ENCODE data around the gene DIP2A.

The DIP2A gene

GRCh38 chr21:46600305-46600704 is 141.6 kb downstream of the DIP2A start:
- Histone ChIP-seq H3K4me1 (ENCODE audit: low read length) (peaks cover 6% of the 10 kb centered on the region; the same call in 1 of the 2 replicates), H3K9ac (ENCODE audit: low read length) (no peak overlapping the region), H3K79me2 (ENCODE audit: low read length) (no peaks in the 10 kb centered on the region), H3K27me3 (ENCODE audit: low read depth, low read length) (no peaks in the 10 kb centered on the region), H2AFZ (ENCODE audit: low read depth, low read length) (no peak overlapping the region), H3K27ac (ENCODE audit: low read length) (no peak overlapping the region), H4K20me1 (ENCODE audit: insufficient read depth, low read length) (no peaks in the 10 kb centered on the region), H3K4me3 (ENCODE audit: low read length) (no peak overlapping the region), H3K36me3 (replicated peaks; ENCODE audit: low read depth, low read length) (no peaks in the 10 kb centered on the region), H3K9me3 (ENCODE audit: insufficient read depth, low read length) (no peaks in the 10 kb centered on the region), H3K4me2 (ENCODE audit: low read length) (no peak overlapping the region)
- no peak for TF ChIP-seq EZH2phosphoT487 (IDR thresholded peaks at IDR 0.05; ENCODE audit: low read depth)
- TF ChIP-seq CTCF (IDR thresholded peaks at IDR 0.05; ENCODE audit: low read depth, low read length) = no peak

- no peak overlapping the region for H3K9ac ChIP-seq (ENCODE audit: low read length)
- H3K4me1 ChIP-seq (ENCODE audit: low read length) = peaks cover 11% of the 10 kb centered on the region
- H3K79me2 ChIP-seq (ENCODE audit: low read length) = no peaks in the 10 kb centered on the region
- H3K27me3 ChIP-seq (ENCODE audit: low read depth, low read length) = no peaks in the 10 kb centered on the region
- H3K27ac ChIP-seq (ENCODE audit: low read length) = no peak overlapping the region
- no peaks in the 10 kb centered on the region for H4K20me1 ChIP-seq (ENCODE audit: insufficient read depth, low read length)
- H3K4me2 ChIP-seq (ENCODE audit: low read length) = no peak overlapping the region
- TF ChIP-seq EZH2phosphoT487 (IDR thresholded peaks at IDR 0.05; ENCODE audit: low read depth) (no peak), CTCF (IDR thresholded peaks at IDR 0.05; ENCODE audit: low read depth, low read length) (no peak)
- H3K9me3 ChIP-seq (ENCODE audit: insufficient read depth, low read length) = no peaks in the 10 kb centered on the region
- H3K4me3 ChIP-seq (ENCODE audit: low read length) = no peak overlapping the region
- H3K36me3 ChIP-seq (replicated peaks; ENCODE audit: low read depth, low read length) = no peaks in the 10 kb centered on the region
- H2AFZ ChIP-seq (ENCODE audit: low read depth, low read length) = no peak overlapping the region
These were observed 142.3 kb downstream of the DIP2A start for GRCh38 chr21:46600978-46601377.

GRCh38 chr21:46603228-46603627 is 144.5 kb downstream of the DIP2A start:
- no peak for TF ChIP-seq CTCF (IDR thresholded peaks at IDR 0.05; ENCODE audit: low read depth, low read length)
- no peak for TF ChIP-seq EZH2phosphoT487 (IDR thresholded peaks at IDR 0.05; ENCODE audit: low read depth)
- Histone ChIP-seq H3K79me2 (ENCODE audit: low read length) (no peaks in the 10 kb centered on the region), H3K4me1 (ENCODE audit: low read length) (peaks cover 33% of the 10 kb centered on the region), H4K20me1 (ENCODE audit: insufficient read depth, low read length) (no peaks in the 10 kb centered on the region), H3K27ac (ENCODE audit: low read length) (no peak overlapping the region), H3K9ac (ENCODE audit: low read length) (no peak overlapping the region), H3K27me3 (ENCODE audit: low read depth, low read length) (no peaks in the 10 kb centered on the region), H3K4me2 (ENCODE audit: low read length) (no peak overlapping the region), H3K36me3 (replicated peaks; ENCODE audit: low read depth, low read length) (no peaks in the 10 kb centered on the region), H3K4me3 (ENCODE audit: low read length) (no peak overlapping the region), H3K9me3 (ENCODE audit: insufficient read depth, low read length) (no peaks in the 10 kb centered on the region), H2AFZ (ENCODE audit: low read depth, low read length) (no peak overlapping the region)

GRCh38 chr21:46604329-46604974 is 145.8 kb downstream of the DIP2A start:
- H3K4me3 ChIP-seq (ENCODE audit: low read length) = no peak overlapping the region
- no peaks in the 10 kb centered on the region for H3K36me3 ChIP-seq (replicated peaks; ENCODE audit: low read depth, low read length)
- H3K27me3 ChIP-seq (ENCODE audit: low read depth, low read length) = no peaks in the 10 kb centered on the region
- TF ChIP-seq EZH2phosphoT487 (IDR thresholded peaks at IDR 0.05; ENCODE audit: low read depth) (no peak), CTCF (IDR thresholded peaks at IDR 0.05; ENCODE audit: low read depth, low read length) (no peak)
- H3K27ac ChIP-seq (ENCODE audit: low read length) = no peak overlapping the region
- H3K9me3 ChIP-seq (ENCODE audit: insufficient read depth, low read length) = no peaks in the 10 kb centered on the region
- H4K20me1 ChIP-seq (ENCODE audit: insufficient read depth, low read length) = no peaks in the 10 kb centered on the region
- H3K9ac ChIP-seq (ENCODE audit: low read length) = no peak overlapping the region
- peaks cover 45% of the 10 kb centered on the region for H3K4me1 ChIP-seq (ENCODE audit: low read length)
- H2AFZ ChIP-seq (ENCODE audit: low read depth, low read length) = no peak overlapping the region
- H3K79me2 ChIP-seq (ENCODE audit: low read length) = no peaks in the 10 kb centered on the region
- H3K4me2 ChIP-seq (ENCODE audit: low read length) = no peak overlapping the region

All from OCI-LY3 (cell line).